Suprapubic skin (tissue), 4 donors: Measurements from ENCODE around the gene FERD3L. TPM values are rescaled to one million over a fixed set of nuclear protein-coding genes. Genes with fewer than 3 reads are reported as not detected.
A peak's percentile ranks its signal among the peaks of the same experiment; 100 is the strongest.

Source experiments
- DNase-seq, 2 donors: peaks; one replicate each; pipeline ENCODE4 v3.0.0-alpha.2; 2019; ENCODE audit warnings: low spot score in 2 of 2
- H3K27ac ChIP-seq: fragments of 200-600 bp; sonication (generic); one replicate; pipeline ENCODE4 v1.5.1; 2019
- H3K27me3 ChIP-seq: fragments of 200-600 bp; sonication (generic); one replicate; pipeline ENCODE4 v1.5.1; 2019
- H3K36me3 ChIP-seq: fragments of 200-600 bp; sonication (generic); one replicate; pipeline ENCODE4 v1.5.1; 2019
- H3K4me1 ChIP-seq: fragments of 200-600 bp; sonication (generic); one replicate; pipeline ENCODE4 v1.5.1; 2019
- H3K4me3 ChIP-seq: fragments of 200-600 bp; sonication (generic); one replicate; pipeline ENCODE4 v1.5.1; 2019; ENCODE audit warnings: mild to moderate bottlenecking
- H3K9me3 ChIP-seq: fragments of 200-600 bp; sonication (generic); one replicate; pipeline ENCODE4 v1.5.1; 2019
- EP300 ChIP-seq: sonication (generic); formaldehyde crosslinking; IDR thresholded peaks from one replicate; pipeline ENCODE4 v1.6.1; 2017; ENCODE audit warnings: antibody characterized with exemption
- POLR2A ChIP-seq, 2 donors: fragments of 450-650 bp; IDR thresholded peaks; one replicate each; pipeline ENCODE4 v1.6.1; 2017; ENCODE audit warnings: antibody characterized with exemption in 2 of 2, mild to moderate bottlenecking in 2 of 2, moderate library complexity in 2 of 2
- POLR2AphosphoS5 ChIP-seq, 3 donors: sonication (generic); formaldehyde crosslinking; IDR thresholded peaks; one replicate each; pipeline ENCODE4 v1.6.1; 2017; ENCODE audit warnings: antibody characterized with exemption in 3 of 3
- WGBS: methylation state at CpG from one replicate; pipeline ENCODE4 v1.1.5; 2018; 5-methylcytosine and 5-hydroxymethylcytosine counted together
- total RNA-seq, 4 donors: library from RNA; depleted of rRNA; stranded (reverse); fragments of >200 nt; gene quantifications; one replicate each; pipeline ENCODE4 v1.1.0, GENCODE V29; 2016
- TF ChIP-seq, protein P1 (sequence below), 2 donors: fragments of 200-600 bp in 1 of 2; fragments of 450-650 bp in 1 of 2; sonication (generic) in 1 of 2; IDR thresholded peaks; one replicate each; pipeline ENCODE4 v1.5.1; 2016 to 2019; ENCODE audit warnings: antibody characterized with exemption in 2 of 2, mild to moderate bottlenecking in 1 of 2, moderate library complexity in 1 of 2

The FERD3L gene
- total RNA-seq, 4 donors from 2014 or later = not detected

DNA sequence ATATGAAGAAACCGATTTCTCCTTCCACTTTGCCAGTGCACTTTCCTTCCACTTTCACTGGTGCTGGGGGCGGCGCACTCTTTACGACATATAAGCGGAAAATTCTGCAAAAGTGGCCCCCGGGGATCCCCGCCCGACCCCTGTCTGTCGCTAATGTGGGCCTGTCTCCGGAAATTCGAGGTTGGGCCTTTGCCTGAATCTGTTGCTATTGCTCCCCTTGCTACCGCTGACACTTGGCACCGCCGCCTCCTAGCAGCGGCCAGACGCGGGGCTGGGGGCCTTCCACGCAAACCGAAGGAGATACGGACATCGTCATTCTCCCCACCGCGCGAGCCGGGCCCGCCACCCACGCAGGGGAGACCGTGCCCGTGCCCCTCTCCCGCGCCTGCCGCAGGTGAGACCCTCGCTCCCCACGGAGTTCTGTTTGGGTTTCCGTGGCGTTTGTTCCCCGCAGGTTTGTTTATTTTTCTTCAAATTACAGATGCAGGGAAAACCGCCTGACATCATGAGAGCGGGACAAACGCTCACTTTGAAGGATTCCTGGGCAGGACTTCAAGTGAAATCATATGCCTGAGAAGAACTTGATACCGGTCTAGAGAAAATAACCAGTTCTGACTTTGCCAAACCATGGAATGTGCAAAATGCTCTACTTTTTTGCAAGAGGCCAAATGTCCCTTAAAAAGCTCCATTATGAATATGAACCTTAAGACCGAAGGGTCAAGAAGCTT, 32.8 kb downstream of the FERD3L start:
- Histone ChIP-seq H3K27me3 (peaks cover 89% of the 10 kb centered on the region), H3K4me3 (peak overlapping the region; percentile 74), H3K9me3 (no peaks in the 10 kb centered on the region), H3K36me3 (no peaks in the 10 kb centered on the region), H3K4me1 (peaks cover 25% of the 10 kb centered on the region), H3K27ac (peak overlapping the region; percentile 88)
- DNase-seq = peak in 1 of 2 donors; percentile 80
- TF ChIP-seq POLR2AphosphoS5 (IDR thresholded peaks at IDR 0.05) = no peak
- TF ChIP-seq EP300 = no peak
- TF ChIP-seq, protein P1, sequence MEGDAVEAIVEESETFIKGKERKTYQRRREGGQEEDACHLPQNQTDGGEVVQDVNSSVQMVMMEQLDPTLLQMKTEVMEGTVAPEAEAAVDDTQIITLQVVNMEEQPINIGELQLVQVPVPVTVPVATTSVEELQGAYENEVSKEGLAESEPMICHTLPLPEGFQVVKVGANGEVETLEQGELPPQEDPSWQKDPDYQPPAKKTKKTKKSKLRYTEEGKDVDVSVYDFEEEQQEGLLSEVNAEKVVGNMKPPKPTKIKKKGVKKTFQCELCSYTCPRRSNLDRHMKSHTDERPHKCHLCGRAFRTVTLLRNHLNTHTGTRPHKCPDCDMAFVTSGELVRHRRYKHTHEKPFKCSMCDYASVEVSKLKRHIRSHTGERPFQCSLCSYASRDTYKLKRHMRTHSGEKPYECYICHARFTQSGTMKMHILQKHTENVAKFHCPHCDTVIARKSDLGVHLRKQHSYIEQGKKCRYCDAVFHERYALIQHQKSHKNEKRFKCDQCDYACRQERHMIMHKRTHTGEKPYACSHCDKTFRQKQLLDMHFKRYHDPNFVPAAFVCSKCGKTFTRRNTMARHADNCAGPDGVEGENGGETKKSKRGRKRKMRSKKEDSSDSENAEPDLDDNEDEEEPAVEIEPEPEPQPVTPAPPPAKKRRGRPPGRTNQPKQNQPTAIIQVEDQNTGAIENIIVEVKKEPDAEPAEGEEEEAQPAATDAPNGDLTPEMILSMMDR (IDR thresholded peaks at IDR 0.05) = no peak
- TF ChIP-seq POLR2A (IDR thresholded peaks at IDR 0.05) = no peak
- 7% methylated on average over 38 of the region's 42 CpGs for WGBS

DNA sequence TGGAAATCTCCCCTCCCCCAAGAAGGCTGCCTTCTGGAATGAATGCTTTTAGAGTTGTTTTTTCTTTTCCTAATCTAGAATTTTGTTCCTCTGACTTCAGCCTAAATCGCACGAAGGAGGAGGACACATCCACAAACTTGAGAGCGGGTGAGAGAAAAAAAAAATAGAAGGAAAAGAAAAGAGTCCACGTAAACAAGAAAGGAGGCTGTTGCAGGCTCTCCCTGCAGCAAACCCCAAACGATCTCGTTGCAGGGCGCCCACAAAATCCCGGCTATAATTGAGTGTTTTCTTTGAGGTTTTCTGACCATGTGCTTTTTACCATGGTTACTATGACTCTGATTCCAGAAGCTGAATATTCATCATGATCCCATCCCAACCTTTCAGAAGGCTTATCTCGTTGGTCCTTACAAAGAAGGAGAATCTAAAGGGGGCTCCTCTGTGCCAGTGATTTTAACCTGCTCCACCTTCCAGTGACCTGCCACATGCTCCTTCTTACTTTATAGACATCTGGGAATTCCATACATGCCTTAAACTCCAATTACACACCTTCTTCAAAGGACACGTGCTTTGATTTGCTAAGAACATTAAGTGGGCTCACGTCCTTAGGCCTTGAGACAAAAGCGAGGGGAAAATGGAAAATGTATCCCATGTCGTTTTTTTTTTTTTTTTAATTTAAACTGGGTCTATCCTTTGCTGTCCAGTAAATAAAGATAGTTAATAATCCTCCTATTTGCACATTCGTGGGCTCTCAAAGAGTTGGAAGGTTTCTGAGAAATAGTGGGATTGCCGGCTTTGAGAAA, 33.5 kb downstream of the FERD3L start:
- peaks cover 90% of the 10 kb centered on the region for H3K27me3 ChIP-seq
- no peaks in the 10 kb centered on the region for H3K9me3 ChIP-seq
- H3K4me1 ChIP-seq = peaks cover 27% of the 10 kb centered on the region
- H3K4me3 ChIP-seq = peak overlapping the region; percentile 74
- H3K27ac ChIP-seq = peak overlapping the region; percentile 88
- DNase-seq = no peak
- no peak for TF ChIP-seq POLR2A (IDR thresholded peaks at IDR 0.05)
- TF ChIP-seq POLR2AphosphoS5 (IDR thresholded peaks at IDR 0.05) = no peak
- TF ChIP-seq, protein P1 (IDR thresholded peaks at IDR 0.05) = no peak
- TF ChIP-seq EP300 = no peak
- H3K36me3 ChIP-seq = no peaks in the 10 kb centered on the region
- WGBS = 27% methylated on average over 15 of the region's 15 CpGs

DNA sequence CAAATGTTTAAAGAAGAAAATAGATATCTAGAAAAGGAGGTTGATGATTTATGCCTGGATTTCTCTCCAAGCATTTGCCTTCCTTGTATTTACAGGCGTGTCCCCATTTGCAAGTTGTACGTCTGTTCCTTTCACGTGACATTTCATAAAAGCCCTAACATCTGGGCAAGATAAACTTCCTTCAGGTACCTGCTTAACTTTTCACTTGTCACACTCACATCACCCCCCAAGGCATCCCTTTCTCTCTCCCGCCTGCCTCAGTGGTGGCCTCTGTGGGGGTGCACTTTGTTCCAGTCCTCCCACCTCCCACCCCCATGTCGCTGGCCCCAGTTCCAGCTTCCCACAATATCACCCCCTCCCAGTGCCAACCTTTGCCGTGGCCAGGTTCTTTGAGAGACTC, 34.4 kb downstream of the FERD3L start:
- 8% methylated on average over 6 of the region's 6 CpGs for WGBS
- peak in 1 of 3 donors; percentile 19 for TF ChIP-seq POLR2AphosphoS5 (IDR thresholded peaks at IDR 0.05)
- TF ChIP-seq, protein P1 (IDR thresholded peaks at IDR 0.05) = no peak
- Histone ChIP-seq H3K27me3 (peaks cover 90% of the 10 kb centered on the region), H3K36me3 (no peaks in the 10 kb centered on the region), H3K4me3 (peak overlapping the region; percentile 74), H3K27ac (peak overlapping the region; percentile 88), H3K9me3 (no peaks in the 10 kb centered on the region), H3K4me1 (peaks cover 28% of the 10 kb centered on the region)
- DNase-seq = no peak

DNA sequence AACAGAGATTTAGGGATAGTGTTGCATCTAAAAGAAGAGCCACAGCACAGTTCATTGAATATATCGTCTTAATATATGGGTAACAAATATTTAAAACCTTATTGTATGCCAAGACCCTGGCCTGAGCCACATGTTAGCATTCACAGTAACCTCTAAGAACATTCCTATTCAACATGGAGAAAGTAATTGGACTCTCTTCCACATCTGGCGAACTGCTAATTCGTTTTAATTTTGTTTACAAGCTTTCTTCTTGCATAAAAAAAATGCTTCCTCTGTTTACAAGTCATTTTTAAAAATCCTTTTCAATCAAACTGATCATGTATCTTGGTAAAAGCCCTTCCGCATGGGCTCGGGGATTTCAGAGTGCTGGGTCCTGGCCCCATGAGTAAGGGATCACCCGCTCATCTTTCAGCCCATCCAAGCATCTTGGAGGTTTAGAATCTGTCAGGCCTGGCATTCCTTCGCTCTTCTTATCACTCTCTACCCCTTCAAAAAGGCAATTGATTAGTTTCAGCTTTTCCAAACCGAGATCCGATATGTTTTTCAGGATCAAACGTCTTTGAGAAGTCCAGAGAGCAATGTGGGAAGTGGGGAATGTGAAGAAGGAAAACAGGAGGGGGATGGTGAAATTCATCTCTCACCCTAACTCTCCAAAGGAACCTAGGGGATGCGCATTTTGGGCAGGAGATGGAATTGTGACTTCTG, 35.0 kb downstream of the FERD3L start:
- H3K4me1 ChIP-seq = peaks cover 31% of the 10 kb centered on the region
- no peaks in the 10 kb centered on the region for H3K36me3 ChIP-seq
- TF ChIP-seq, protein P1 (IDR thresholded peaks at IDR 0.05) = no peak
- TF ChIP-seq POLR2AphosphoS5 (IDR thresholded peaks at IDR 0.05) (no peak), POLR2A (IDR thresholded peaks at IDR 0.05) (no peak), EP300 (no peak)
- H3K4me3 ChIP-seq = peak overlapping the region; percentile 74
- no peak for DNase-seq
- H3K27ac ChIP-seq = peak overlapping the region; percentile 88
- H3K27me3 ChIP-seq = peaks cover 93% of the 10 kb centered on the region
- no peaks in the 10 kb centered on the region for H3K9me3 ChIP-seq
- WGBS = 24% methylated on average over 11 of the region's 11 CpGs
